Measurements from ENCODE around the gene LAMC2. TPM values are rescaled to one million over a fixed set of nuclear protein-coding genes. Genes with fewer than 3 reads are reported as not detected.

Gene LAMC2
- total and polyA plus RNA-seq, 2 donors (not counting 1 experiment from before 2014, with no cell fraction given), result 0.99 to 3.9 TPM

DNA sequence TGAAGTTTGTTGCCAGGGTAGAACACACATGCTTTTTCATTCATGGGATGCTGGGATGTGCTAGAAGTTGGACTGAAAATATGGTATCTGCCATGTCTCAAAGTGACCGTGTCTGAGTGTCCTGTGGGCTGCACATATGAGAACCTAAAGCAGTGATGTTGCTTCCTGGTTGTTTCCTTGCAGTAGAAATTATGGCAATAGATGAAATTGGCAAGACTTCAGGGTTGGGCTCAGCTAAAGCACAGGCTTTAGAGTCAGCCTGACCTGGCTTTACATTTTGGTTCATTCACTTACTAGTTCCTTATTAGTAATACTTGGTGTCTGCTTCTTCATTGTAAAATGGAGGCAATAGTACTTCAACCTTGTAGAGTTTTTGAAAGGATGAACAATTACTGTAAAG is 2.2 kb downstream of the LAMC2 start:
- H3K4me3 ChIP-seq (replicated peaks in 1 of 4; ENCODE audit: control extremely low read depth in 1 of 4, insufficient read depth in 1 of 4, low read depth in 3 of 4, low read length in 4 of 4), result no peak overlapping the region
- H3K4me2 ChIP-seq (ENCODE audit: extremely low read depth, insufficient read depth, low read length), result no peak overlapping the region
- H3K27me3 ChIP-seq (ENCODE audit: control insufficient read depth, insufficient read depth, low read length), result no peaks in the 10 kb centered on the region
- no peaks in the 10 kb centered on the region for H3K79me2 ChIP-seq (ENCODE audit: control insufficient read depth, insufficient read depth, low read length)
- no peaks in the 10 kb centered on the region for H3K36me3 ChIP-seq (ENCODE audit: control insufficient read depth, insufficient read depth, low read length)
- peaks cover 3% of the 10 kb centered on the region for H3K4me1 ChIP-seq (ENCODE audit: control insufficient read depth, extremely low read depth, insufficient read depth, low read length)
- no peaks in the 10 kb centered on the region for H4K20me1 ChIP-seq (ENCODE audit: control insufficient read depth, extremely low read depth, insufficient read depth, low read length)
- TF ChIP-seq CTCF (conservative IDR thresholded peaks at IDR 0.05 in 1 of 2, IDR thresholded peaks at IDR 0.05 in 1 of 2; ENCODE audit: low read depth in 1 of 2, low read length in 2 of 2) (no peak), EZH2 (IDR thresholded peaks at IDR 0.05; ENCODE audit: low read length, missing control alignments) (no peak)
- no peak overlapping the region for H3K27ac ChIP-seq (ENCODE audit: insufficient read depth, low read length)
- H3K9ac ChIP-seq (ENCODE audit: insufficient read depth, low read length), result no peak overlapping the region
- no peaks in the 10 kb centered on the region for H3K9me3 ChIP-seq (ENCODE audit: control insufficient read depth, insufficient read depth, low read depth, low read length)
- DNase-seq (ENCODE audit: low read depth in 2 of 2), result no peak
- no peak overlapping the region for H2AFZ ChIP-seq (ENCODE audit: low read length)

- H3K27ac ChIP-seq (ENCODE audit: insufficient read depth, low read length), result no peak overlapping the region
- no peak overlapping the region for H2AFZ ChIP-seq (ENCODE audit: low read length)
- no peak for TF ChIP-seq CTCF (conservative IDR thresholded peaks at IDR 0.05 in 1 of 2, IDR thresholded peaks at IDR 0.05 in 1 of 2; ENCODE audit: low read depth in 1 of 2, low read length in 2 of 2)
- TF ChIP-seq EZH2 (IDR thresholded peaks at IDR 0.05; ENCODE audit: low read length, missing control alignments), result no peak
- DNase-seq (ENCODE audit: low read depth in 2 of 2), result peak; percentile 74 to 93
- no peaks in the 10 kb centered on the region for H3K9me3 ChIP-seq (ENCODE audit: control insufficient read depth, insufficient read depth, low read depth, low read length)
- H3K4me3 ChIP-seq (replicated peaks in 1 of 4; ENCODE audit: control extremely low read depth in 1 of 4, insufficient read depth in 1 of 4, low read depth in 3 of 4, low read length in 4 of 4), result no peak overlapping the region
- no peaks in the 10 kb centered on the region for H3K27me3 ChIP-seq (ENCODE audit: control insufficient read depth, insufficient read depth, low read length)
- H3K36me3 ChIP-seq (ENCODE audit: control insufficient read depth, insufficient read depth, low read length), result no peaks in the 10 kb centered on the region
- no peaks in the 10 kb centered on the region for H4K20me1 ChIP-seq (ENCODE audit: control insufficient read depth, extremely low read depth, insufficient read depth, low read length)
- H3K79me2 ChIP-seq (ENCODE audit: control insufficient read depth, insufficient read depth, low read length), result no peaks in the 10 kb centered on the region
- H3K4me1 ChIP-seq (ENCODE audit: control insufficient read depth, extremely low read depth, insufficient read depth, low read length), result peaks cover 3% of the 10 kb centered on the region
- H3K4me2 ChIP-seq (ENCODE audit: extremely low read depth, insufficient read depth, low read length), result no peak overlapping the region
- no peak overlapping the region for H3K9ac ChIP-seq (ENCODE audit: insufficient read depth, low read length)
Measured at GRCh38 chr1:183191833-183192232, 5.8 kb downstream of the LAMC2 start.

DNA sequence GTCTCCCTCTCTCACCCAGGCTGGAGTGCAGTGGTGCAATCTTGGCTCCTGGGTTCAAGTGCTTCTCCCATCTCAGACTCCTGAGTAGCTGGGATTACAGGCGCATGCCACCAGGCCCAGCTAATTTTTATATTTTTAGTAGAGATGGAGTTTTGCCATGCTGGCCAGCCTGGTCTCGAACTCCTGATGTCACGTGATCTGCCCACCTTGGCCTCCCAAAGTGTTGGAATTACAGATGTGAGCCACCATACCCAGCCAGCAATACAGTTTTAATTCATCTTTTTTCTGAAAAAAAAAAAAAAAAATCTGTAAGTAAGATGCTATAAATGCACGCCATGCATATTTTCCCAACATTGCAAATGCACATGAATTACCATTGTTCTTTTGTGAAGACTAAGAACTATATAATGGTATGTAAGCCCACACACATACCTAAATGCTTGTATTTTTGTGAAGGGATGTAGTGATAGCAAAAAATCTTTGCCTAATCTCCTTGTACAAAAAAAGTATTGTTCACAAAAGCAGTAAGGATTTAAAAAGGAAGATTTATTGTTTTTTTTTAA is 8.0 kb downstream of the LAMC2 start:
- no peak overlapping the region for H3K9ac ChIP-seq (ENCODE audit: insufficient read depth, low read length)
- no peak overlapping the region for H3K4me2 ChIP-seq (ENCODE audit: extremely low read depth, insufficient read depth, low read length)
- no peaks in the 10 kb centered on the region for H4K20me1 ChIP-seq (ENCODE audit: control insufficient read depth, extremely low read depth, insufficient read depth, low read length)
- peaks cover 3% of the 10 kb centered on the region for H3K4me1 ChIP-seq (ENCODE audit: control insufficient read depth, extremely low read depth, insufficient read depth, low read length)
- no peak for DNase-seq (ENCODE audit: low read depth in 2 of 2)
- H3K36me3 ChIP-seq (ENCODE audit: control insufficient read depth, insufficient read depth, low read length), result no peaks in the 10 kb centered on the region
- H3K27me3 ChIP-seq (ENCODE audit: control insufficient read depth, insufficient read depth, low read length), result no peaks in the 10 kb centered on the region
- H3K4me3 ChIP-seq (replicated peaks in 1 of 4; ENCODE audit: control extremely low read depth in 1 of 4, insufficient read depth in 1 of 4, low read depth in 3 of 4, low read length in 4 of 4), result no peak overlapping the region
- TF ChIP-seq CTCF (conservative IDR thresholded peaks at IDR 0.05 in 1 of 2, IDR thresholded peaks at IDR 0.05 in 1 of 2; ENCODE audit: low read depth in 1 of 2, low read length in 2 of 2) (no peak), EZH2 (IDR thresholded peaks at IDR 0.05; ENCODE audit: low read length, missing control alignments) (no peak)
- H2AFZ ChIP-seq (ENCODE audit: low read length), result no peak overlapping the region
- no peak overlapping the region for H3K27ac ChIP-seq (ENCODE audit: insufficient read depth, low read length)
- no peaks in the 10 kb centered on the region for H3K79me2 ChIP-seq (ENCODE audit: control insufficient read depth, insufficient read depth, low read length)
- no peaks in the 10 kb centered on the region for H3K9me3 ChIP-seq (ENCODE audit: control insufficient read depth, insufficient read depth, low read depth, low read length)
